HEK293 (cell line): Measurements from ENCODE around the gene TSHZ2.
A peak's percentile ranks its signal among the peaks of the same experiment; 100 is the strongest.

ENCODE experiments used
- CTCF ChIA-PET: fragments of 350-600 bp; formaldehyde crosslinking; extraction: SDS; loops from one replicate; lab custom pipeline; 2021; ENCODE audit warnings: antibody characterized with exemption; lab: Yijun Ruan, JAX
- POLR2A ChIA-PET: fragments of 300-600 bp; formaldehyde crosslinking; extraction: SDS; loops from one replicate; lab custom pipeline; 2020; ENCODE audit warnings: antibody characterized with exemption, inconsistent platforms; lab: Yijun Ruan, JAX
- H3K27ac ChIP-seq: fragments of 200-500 bp; sonication (Bioruptor generic); 2 replicates; pipeline ENCODE4 v1.5.1; 2014; ENCODE audit warnings: low read depth, low read length, control low read depth, inconsistent platforms; ENCODE audit errors: extremely low read depth
- H3K36me3 ChIP-seq, 2 experiments: fragments of 200-500 bp in 1 of 2; sonication (Bioruptor generic) in 1 of 2; 1 replicate in 1 of 2; 2 replicates in 1 of 2; pipeline ENCODE4 v1.5.1; 2014 to 2017; ENCODE audit warnings: inconsistent platforms in 2 of 2, low read length in 2 of 2; ENCODE audit not compliant: control insufficient read depth in 2 of 2, insufficient read depth in 1 of 2
- H3K4me1 ChIP-seq: fragments of 200-500 bp; sonication (Bioruptor generic); 2 replicates; pipeline ENCODE4 v1.5.1; 2014; ENCODE audit warnings: mild to moderate bottlenecking, low read length, inconsistent platforms; ENCODE audit not compliant: control insufficient read depth, insufficient read depth
- H3K4me3 ChIP-seq: 2 replicates; pipeline ENCODE4 v1.5.1; 2011; ENCODE audit warnings: low read depth, mild to moderate bottlenecking, control low read depth, low read length, moderate library complexity
- H3K9me3 ChIP-seq: fragments of 200-500 bp; sonication (Bioruptor generic); 2 replicates; pipeline ENCODE4 v1.5.1; 2014; ENCODE audit warnings: low read depth, low read length, inconsistent platforms; ENCODE audit not compliant: control insufficient read depth, insufficient read depth
- BCL11B ChIP-seq: fragments of 450-650 bp; formaldehyde crosslinking; IDR thresholded peaks from 2 replicates; pipeline ENCODE4 v1.5.1; 2016; ENCODE audit warnings: low read depth, missing biosample characterization, missing genetic modification characterization
- FEZF1 ChIP-seq: fragments of 450-650 bp; formaldehyde crosslinking; IDR thresholded peaks from 2 replicates; pipeline ENCODE4 v1.5.1; 2016; ENCODE audit warnings: missing biosample characterization, missing genetic modification characterization
- GFI1B ChIP-seq: fragments of 450-650 bp; formaldehyde crosslinking; IDR thresholded peaks from 2 replicates; pipeline ENCODE4 v1.5.1; 2016; ENCODE audit warnings: missing biosample characterization, missing genetic modification characterization
- MYNN ChIP-seq: fragments of 450-650 bp; formaldehyde crosslinking; IDR thresholded peaks from 2 replicates; pipeline ENCODE4 v1.5.1; 2016; ENCODE audit warnings: missing biosample characterization, missing genetic modification characterization, borderline replicate concordance
- PRDM1 ChIP-seq: fragments of 450-650 bp; formaldehyde crosslinking; IDR thresholded peaks from 2 replicates; pipeline ENCODE4; 2016; ENCODE audit warnings: missing biosample characterization, missing genetic modification characterization
- RBAK ChIP-seq: fragments of 450-650 bp; formaldehyde crosslinking; IDR thresholded peaks from 2 replicates; pipeline ENCODE4 v1.5.1; 2016; ENCODE audit warnings: missing biosample characterization, missing genetic modification characterization
- SCRT2 ChIP-seq: fragments of 450-650 bp; formaldehyde crosslinking; IDR thresholded peaks from 2 replicates; pipeline ENCODE4 v1.5.1; 2016; ENCODE audit warnings: missing biosample characterization, missing genetic modification characterization
- ZFP69B ChIP-seq: fragments of 450-650 bp; formaldehyde crosslinking; IDR thresholded peaks from 2 replicates; pipeline ENCODE4 v1.5.1; 2016; ENCODE audit warnings: missing biosample characterization, missing genetic modification characterization
- ZNF112 ChIP-seq: fragments of 450-650 bp; formaldehyde crosslinking; IDR thresholded peaks from 2 replicates; pipeline ENCODE4 v1.5.0; 2017; ENCODE audit warnings: missing biosample characterization, missing genetic modification characterization
- ZNF211 ChIP-seq: fragments of 450-650 bp; formaldehyde crosslinking; IDR thresholded peaks from 2 replicates; pipeline ENCODE4 v1.5.1; 2016; ENCODE audit warnings: low read depth, missing biosample characterization, missing genetic modification characterization
- ZNF311 ChIP-seq: fragments of 450-650 bp; formaldehyde crosslinking; IDR thresholded peaks from 2 replicates; pipeline ENCODE4 v1.5.1; 2017; ENCODE audit warnings: missing biosample characterization, missing genetic modification characterization, borderline replicate concordance
- ZNF510 ChIP-seq: fragments of 450-650 bp; formaldehyde crosslinking; IDR thresholded peaks from 2 replicates; pipeline ENCODE4 v1.5.1; 2018; ENCODE audit warnings: mild to moderate bottlenecking, missing genetic modification characterization, missing biosample characterization; ENCODE audit not compliant: insufficient replicate concordance
- ZNF549 ChIP-seq: fragments of 450-650 bp; IDR thresholded peaks from 2 replicates; pipeline ENCODE4 v1.5.1; 2018; ENCODE audit warnings: missing biosample characterization, missing genetic modification characterization, mild to moderate bottlenecking, inconsistent platforms, moderate library complexity
- ZNF560 ChIP-seq: fragments of 450-650 bp; formaldehyde crosslinking; IDR thresholded peaks from 2 replicates; pipeline ENCODE4 v1.5.1; 2017; ENCODE audit warnings: missing biosample characterization, missing genetic modification characterization, borderline replicate concordance
- ZNF654 ChIP-seq: fragments of 450-650 bp; formaldehyde crosslinking; IDR thresholded peaks from 2 replicates; pipeline ENCODE4 v1.5.1; 2016; ENCODE audit warnings: low read depth, missing biosample characterization, missing genetic modification characterization
- ZNF670 ChIP-seq: fragments of 450-650 bp; formaldehyde crosslinking; IDR thresholded peaks from 2 replicates; pipeline ENCODE4 v1.5.1; 2016; ENCODE audit warnings: missing biosample characterization, missing genetic modification characterization, low read depth
- ZNF785 ChIP-seq: fragments of 450-650 bp; formaldehyde crosslinking; IDR thresholded peaks from 2 replicates; pipeline ENCODE4 v1.5.1; 2016; ENCODE audit warnings: missing biosample characterization, missing genetic modification characterization
- TF ChIP-seq, protein P1 (sequence below): fragments of 450-650 bp; formaldehyde crosslinking; conservative IDR thresholded peaks from 2 replicates; pipeline ENCODE4 v1.5.1; 2016; ENCODE audit warnings: low read depth, missing biosample characterization, missing genetic modification characterization
- TF ChIP-seq, protein P2 (sequence below): fragments of 450-650 bp; formaldehyde crosslinking; IDR thresholded peaks from 2 replicates; pipeline ENCODE4 v1.5.1; 2016; ENCODE audit warnings: missing biosample characterization, missing genetic modification characterization
- TF ChIP-seq, protein P3 (sequence below): fragments of 450-650 bp; formaldehyde crosslinking; IDR thresholded peaks from 2 replicates; pipeline ENCODE4 v1.5.1; 2016; ENCODE audit warnings: missing biosample characterization, missing genetic modification characterization, borderline replicate concordance
- TF ChIP-seq, protein P4 (sequence below): fragments of 450-650 bp; formaldehyde crosslinking; IDR thresholded peaks from 2 replicates; pipeline ENCODE4 v1.5.1; 2017; ENCODE audit warnings: missing biosample characterization, missing genetic modification characterization
- TF ChIP-seq, protein P5 (sequence below): sonication (generic); formaldehyde crosslinking; IDR thresholded peaks from 2 replicates; pipeline ENCODE4 v1.8.1; 2022; ENCODE audit warnings: mild to moderate bottlenecking, moderate library complexity, missing genetic modification reagents
- TF ChIP-seq, protein P6 (sequence below): fragments of 450-650 bp; formaldehyde crosslinking; IDR thresholded peaks from 2 replicates; pipeline ENCODE4 v1.5.1; 2016; ENCODE audit warnings: missing biosample characterization, missing genetic modification characterization

Gene TSHZ2

DNA sequence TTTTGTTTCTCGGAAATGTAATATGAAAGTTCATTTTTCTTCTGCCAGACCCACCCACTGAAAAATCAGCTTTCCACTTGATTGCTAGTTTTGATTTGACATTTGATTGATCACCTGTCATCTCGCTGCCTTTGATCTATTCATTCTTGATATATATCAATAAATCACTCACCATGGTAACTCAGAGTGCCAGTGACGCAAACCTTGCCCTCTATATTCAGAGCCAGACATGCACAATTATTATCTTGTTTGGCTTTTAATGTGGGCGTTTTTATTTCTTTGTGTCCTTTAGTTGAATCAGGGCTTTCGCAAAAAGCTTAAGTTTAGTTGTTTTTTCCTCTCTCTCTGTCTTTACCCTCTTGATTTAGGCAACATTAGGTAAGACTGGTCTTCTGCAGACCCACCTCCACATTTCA is 2.0 kb downstream of the TSHZ2 start:
- CTCF ChIA-PET: interaction anchor here (0.6 kb wide), 1 partner anchor 242 kb away, joined by 3 read pairs; no protein-coding TSS in a partner anchor
- no peaks in the 10 kb centered on the region for H3K36me3 ChIP-seq
- H3K9me3 ChIP-seq: no peaks in the 10 kb centered on the region
- TF ChIP-seq ZNF785 (tag by site-specific recombination) (no peak), ZNF549 (no peak), ZNF112 (no peak), ZNF560 (tag by site-specific recombination) (no peak), ZNF311 (tag by site-specific recombination) (no peak), ZFP69B (tag by site-specific recombination) (no peak), RBAK (tag by site-specific recombination) (no peak), ZNF211 (tag by site-specific recombination) (no peak), SCRT2 (tag by site-specific recombination) (no peak), ZNF510 (tag by site-specific recombination) (no peak), ZNF670 (tag by site-specific recombination) (no peak), BCL11B (tag by site-specific recombination) (no peak), FEZF1 (peak; percentile 26; the same call in 1 of the 2 replicates), MYNN (no peak), PRDM1 (tag by site-specific recombination) (no peak), GFI1B (tag by site-specific recombination) (peak; percentile 71; the same call in 1 of the 2 replicates), ZNF654 (no peak)
- TF ChIP-seq, protein P1, sequence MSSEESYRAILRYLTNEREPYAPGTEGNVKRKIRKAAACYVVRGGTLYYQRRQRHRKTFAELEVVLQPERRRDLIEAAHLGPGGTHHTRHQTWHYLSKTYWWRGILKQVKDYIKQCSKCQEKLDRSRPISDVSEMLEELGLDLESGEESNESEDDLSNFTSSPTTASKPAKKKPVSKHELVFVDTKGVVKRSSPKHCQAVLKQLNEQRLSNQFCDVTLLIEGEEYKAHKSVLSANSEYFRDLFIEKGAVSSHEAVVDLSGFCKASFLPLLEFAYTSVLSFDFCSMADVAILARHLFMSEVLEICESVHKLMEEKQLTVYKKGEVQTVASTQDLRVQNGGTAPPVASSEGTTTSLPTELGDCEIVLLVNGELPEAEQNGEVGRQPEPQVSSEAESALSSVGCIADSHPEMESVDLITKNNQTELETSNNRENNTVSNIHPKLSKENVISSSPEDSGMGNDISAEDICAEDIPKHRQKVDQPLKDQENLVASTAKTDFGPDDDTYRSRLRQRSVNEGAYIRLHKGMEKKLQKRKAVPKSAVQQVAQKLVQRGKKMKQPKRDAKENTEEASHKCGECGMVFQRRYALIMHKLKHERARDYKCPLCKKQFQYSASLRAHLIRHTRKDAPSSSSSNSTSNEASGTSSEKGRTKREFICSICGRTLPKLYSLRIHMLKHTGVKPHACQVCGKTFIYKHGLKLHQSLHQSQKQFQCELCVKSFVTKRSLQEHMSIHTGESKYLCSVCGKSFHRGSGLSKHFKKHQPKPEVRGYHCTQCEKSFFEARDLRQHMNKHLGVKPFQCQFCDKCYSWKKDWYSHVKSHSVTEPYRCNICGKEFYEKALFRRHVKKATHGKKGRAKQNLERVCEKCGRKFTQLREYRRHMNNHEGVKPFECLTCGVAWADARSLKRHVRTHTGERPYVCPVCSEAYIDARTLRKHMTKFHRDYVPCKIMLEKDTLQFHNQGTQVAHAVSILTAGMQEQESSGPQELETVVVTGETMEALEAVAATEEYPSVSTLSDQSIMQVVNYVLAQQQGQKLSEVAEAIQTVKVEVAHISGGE (tag by site-specific recombination): no peak
- TF ChIP-seq, protein P2, sequence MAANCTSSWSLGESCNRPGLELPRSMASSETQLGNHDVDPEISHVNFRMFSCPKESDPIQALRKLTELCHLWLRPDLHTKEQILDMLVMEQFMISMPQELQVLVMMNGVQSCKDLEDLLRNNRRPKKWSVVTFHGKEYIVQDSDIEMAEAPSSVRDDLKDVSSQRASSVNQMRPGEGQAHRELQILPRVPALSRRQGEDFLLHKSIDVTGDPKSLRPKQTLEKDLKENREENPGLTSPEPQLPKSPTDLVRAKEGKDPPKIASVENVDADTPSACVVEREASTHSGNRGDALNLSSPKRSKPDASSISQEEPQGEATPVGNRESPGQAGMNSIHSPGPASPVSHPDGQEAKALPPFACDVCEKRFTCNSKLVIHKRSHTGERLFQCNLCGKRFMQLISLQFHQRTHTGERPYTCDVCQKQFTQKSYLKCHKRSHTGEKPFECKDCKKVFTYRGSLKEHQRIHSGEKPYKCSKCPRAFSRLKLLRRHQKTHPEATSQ (tag by site-specific recombination): no peak
- TF ChIP-seq, protein P3, sequence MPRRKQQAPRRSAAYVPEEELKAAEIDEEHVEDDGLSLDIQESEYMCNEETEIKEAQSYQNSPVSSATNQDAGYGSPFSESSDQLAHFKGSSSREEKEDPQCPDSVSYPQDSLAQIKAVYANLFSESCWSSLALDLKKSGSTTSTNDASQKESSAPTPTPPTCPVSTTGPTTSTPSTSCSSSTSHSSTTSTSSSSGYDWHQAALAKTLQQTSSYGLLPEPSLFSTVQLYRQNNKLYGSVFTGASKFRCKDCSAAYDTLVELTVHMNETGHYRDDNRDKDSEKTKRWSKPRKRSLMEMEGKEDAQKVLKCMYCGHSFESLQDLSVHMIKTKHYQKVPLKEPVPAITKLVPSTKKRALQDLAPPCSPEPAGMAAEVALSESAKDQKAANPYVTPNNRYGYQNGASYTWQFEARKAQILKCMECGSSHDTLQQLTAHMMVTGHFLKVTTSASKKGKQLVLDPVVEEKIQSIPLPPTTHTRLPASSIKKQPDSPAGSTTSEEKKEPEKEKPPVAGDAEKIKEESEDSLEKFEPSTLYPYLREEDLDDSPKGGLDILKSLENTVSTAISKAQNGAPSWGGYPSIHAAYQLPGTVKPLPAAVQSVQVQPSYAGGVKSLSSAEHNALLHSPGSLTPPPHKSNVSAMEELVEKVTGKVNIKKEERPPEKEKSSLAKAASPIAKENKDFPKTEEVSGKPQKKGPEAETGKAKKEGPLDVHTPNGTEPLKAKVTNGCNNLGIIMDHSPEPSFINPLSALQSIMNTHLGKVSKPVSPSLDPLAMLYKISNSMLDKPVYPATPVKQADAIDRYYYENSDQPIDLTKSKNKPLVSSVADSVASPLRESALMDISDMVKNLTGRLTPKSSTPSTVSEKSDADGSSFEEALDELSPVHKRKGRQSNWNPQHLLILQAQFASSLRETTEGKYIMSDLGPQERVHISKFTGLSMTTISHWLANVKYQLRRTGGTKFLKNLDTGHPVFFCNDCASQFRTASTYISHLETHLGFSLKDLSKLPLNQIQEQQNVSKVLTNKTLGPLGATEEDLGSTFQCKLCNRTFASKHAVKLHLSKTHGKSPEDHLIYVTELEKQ (tag by site-specific recombination): peak; percentile 99
- TF ChIP-seq, protein P4, sequence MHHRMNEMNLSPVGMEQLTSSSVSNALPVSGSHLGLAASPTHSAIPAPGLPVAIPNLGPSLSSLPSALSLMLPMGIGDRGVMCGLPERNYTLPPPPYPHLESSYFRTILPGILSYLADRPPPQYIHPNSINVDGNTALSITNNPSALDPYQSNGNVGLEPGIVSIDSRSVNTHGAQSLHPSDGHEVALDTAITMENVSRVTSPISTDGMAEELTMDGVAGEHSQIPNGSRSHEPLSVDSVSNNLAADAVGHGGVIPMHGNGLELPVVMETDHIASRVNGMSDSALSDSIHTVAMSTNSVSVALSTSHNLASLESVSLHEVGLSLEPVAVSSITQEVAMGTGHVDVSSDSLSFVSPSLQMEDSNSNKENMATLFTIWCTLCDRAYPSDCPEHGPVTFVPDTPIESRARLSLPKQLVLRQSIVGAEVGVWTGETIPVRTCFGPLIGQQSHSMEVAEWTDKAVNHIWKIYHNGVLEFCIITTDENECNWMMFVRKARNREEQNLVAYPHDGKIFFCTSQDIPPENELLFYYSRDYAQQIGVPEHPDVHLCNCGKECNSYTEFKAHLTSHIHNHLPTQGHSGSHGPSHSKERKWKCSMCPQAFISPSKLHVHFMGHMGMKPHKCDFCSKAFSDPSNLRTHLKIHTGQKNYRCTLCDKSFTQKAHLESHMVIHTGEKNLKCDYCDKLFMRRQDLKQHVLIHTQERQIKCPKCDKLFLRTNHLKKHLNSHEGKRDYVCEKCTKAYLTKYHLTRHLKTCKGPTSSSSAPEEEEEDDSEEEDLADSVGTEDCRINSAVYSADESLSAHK (tag by site-specific recombination): no peak
- TF ChIP-seq, protein P5, sequence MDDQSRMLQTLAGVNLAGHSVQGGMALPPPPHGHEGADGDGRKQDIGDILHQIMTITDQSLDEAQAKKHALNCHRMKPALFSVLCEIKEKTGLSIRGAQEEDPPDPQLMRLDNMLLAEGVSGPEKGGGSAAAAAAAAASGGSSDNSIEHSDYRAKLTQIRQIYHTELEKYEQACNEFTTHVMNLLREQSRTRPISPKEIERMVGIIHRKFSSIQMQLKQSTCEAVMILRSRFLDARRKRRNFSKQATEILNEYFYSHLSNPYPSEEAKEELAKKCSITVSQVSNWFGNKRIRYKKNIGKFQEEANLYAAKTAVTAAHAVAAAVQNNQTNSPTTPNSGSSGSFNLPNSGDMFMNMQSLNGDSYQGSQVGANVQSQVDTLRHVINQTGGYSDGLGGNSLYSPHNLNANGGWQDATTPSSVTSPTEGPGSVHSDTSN (CRISPR knock-in tag): no peak
- TF ChIP-seq, protein P6, sequence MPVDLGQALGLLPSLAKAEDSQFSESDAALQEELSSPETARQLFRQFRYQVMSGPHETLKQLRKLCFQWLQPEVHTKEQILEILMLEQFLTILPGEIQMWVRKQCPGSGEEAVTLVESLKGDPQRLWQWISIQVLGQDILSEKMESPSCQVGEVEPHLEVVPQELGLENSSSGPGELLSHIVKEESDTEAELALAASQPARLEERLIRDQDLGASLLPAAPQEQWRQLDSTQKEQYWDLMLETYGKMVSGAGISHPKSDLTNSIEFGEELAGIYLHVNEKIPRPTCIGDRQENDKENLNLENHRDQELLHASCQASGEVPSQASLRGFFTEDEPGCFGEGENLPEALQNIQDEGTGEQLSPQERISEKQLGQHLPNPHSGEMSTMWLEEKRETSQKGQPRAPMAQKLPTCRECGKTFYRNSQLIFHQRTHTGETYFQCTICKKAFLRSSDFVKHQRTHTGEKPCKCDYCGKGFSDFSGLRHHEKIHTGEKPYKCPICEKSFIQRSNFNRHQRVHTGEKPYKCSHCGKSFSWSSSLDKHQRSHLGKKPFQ: no peak

More for the DNA sequence above, 2.0 kb downstream of the TSHZ2 start:
- Histone ChIP-seq H3K4me3 (peak overlapping the region; percentile 56; the same call in 1 of the 2 replicates), H3K4me1 (peaks cover 13% of the 10 kb centered on the region; the same call in 1 of the 2 replicates), H3K27ac (no peak overlapping the region)
- POLR2A ChIA-PET: no interaction called here
